Measurements from ENCODE around the gene CZIB. TPM values are rescaled to one million over a fixed set of nuclear protein-coding genes. Genes with fewer than 3 reads are reported as not detected.
A peak's percentile ranks its signal among the peaks of the same experiment; 100 is the strongest.

CZIB gene
- total RNA-seq, 1 experiment from 2014 or later = 42.6 TPM

GRCh38 chr1:53258216-53258615 is 37.8 kb upstream of the CZIB start:
- BruUV-seq (replicated peaks) = no TSS peak
- Mint-ChIP-seq H3K27me3 (ENCODE audit: insufficient read depth, unreplicated experiment) (no peaks in the 10 kb centered on the region), H3K9me3 (ENCODE audit: unreplicated experiment) (no peaks in the 10 kb centered on the region), H3K4me1 (ENCODE audit: low read depth, unreplicated experiment) (peaks cover 28% of the 10 kb centered on the region), H3K27ac (ENCODE audit: unreplicated experiment) (peak overlapping the region; percentile 29), H3K4me3 (ENCODE audit: unreplicated experiment) (peak overlapping the region; percentile 2), H3K36me3 (ENCODE audit: insufficient read depth, unreplicated experiment) (peaks cover 6% of the 10 kb centered on the region)
- Histone ChIP-seq H3K36me3 (ENCODE audit: control insufficient read depth, insufficient read depth, low read length) (no peaks in the 10 kb centered on the region; the same call in 1 of the 2 replicates), H3K9me3 (no peaks in the 10 kb centered on the region), H3K27me3 (replicated peaks; ENCODE audit: control insufficient read depth, insufficient read depth, low read length) (no peaks in the 10 kb centered on the region), H3K4me1 (peaks cover 15% of the 10 kb centered on the region), H3K4me3 (ENCODE audit: low read depth, low read length) (no peak overlapping the region)
- intact Hi-C loops (cut with micrococcal nuclease; ENCODE audit: unreplicated experiment) = no loop called here
- ChIA-PET CTCF (interaction anchor here (0.6 kb wide), 1 partner anchor 17 kb away, joined by 3 read pairs; no protein-coding TSS in a partner anchor), POLR2A (no interaction called here)
- TF ChIP-seq, protein P1, sequence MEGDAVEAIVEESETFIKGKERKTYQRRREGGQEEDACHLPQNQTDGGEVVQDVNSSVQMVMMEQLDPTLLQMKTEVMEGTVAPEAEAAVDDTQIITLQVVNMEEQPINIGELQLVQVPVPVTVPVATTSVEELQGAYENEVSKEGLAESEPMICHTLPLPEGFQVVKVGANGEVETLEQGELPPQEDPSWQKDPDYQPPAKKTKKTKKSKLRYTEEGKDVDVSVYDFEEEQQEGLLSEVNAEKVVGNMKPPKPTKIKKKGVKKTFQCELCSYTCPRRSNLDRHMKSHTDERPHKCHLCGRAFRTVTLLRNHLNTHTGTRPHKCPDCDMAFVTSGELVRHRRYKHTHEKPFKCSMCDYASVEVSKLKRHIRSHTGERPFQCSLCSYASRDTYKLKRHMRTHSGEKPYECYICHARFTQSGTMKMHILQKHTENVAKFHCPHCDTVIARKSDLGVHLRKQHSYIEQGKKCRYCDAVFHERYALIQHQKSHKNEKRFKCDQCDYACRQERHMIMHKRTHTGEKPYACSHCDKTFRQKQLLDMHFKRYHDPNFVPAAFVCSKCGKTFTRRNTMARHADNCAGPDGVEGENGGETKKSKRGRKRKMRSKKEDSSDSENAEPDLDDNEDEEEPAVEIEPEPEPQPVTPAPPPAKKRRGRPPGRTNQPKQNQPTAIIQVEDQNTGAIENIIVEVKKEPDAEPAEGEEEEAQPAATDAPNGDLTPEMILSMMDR (IDR thresholded peaks at IDR 0.05; ENCODE audit: insufficient read depth in 1 of 2, low read depth in 1 of 2, low read length in 1 of 2, severe bottlenecking in 1 of 2, unreplicated experiment in 1 of 2) = no peak
- no peak for DNase-seq

DNA sequence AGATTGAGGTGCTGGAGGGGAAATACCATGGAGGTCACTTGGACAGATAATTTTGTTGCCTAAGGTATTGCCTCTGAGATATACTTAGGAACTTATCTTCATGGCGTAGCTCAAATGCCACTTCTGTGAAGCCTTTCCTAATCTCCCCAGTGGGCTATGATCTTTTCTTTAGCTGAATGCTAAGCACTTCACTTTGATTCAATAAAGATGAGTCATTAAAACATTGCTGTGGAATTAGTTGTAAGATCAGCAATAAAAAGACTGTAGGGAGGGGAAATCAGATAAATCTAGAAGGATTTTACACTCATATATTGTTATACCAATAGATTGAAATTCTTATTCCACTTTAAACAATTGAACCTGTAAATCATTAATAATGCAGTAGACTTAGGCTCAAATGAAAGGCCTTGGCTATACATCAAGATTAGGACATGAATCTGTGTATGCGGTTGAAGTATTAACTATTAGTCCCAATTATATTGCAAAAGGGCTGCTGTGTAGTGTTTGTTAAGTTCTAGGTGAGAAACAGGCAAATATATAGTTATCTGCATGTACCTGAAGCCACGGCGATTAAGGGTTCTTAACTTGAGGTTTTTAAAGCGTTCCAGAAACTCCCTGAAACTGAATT is 37.1 kb upstream of the CZIB start:
- Mint-ChIP-seq H3K9me3 (ENCODE audit: unreplicated experiment) (no peaks in the 10 kb centered on the region), H3K27me3 (ENCODE audit: insufficient read depth, unreplicated experiment) (no peaks in the 10 kb centered on the region), H3K4me1 (ENCODE audit: low read depth, unreplicated experiment) (peaks cover 28% of the 10 kb centered on the region), H3K4me3 (ENCODE audit: unreplicated experiment) (peak overlapping the region; percentile 9), H3K27ac (ENCODE audit: unreplicated experiment) (peak overlapping the region; percentile 29), H3K36me3 (ENCODE audit: insufficient read depth, unreplicated experiment) (peaks cover 6% of the 10 kb centered on the region)
- Histone ChIP-seq H3K4me3 (ENCODE audit: low read depth, low read length) (no peak overlapping the region), H3K9me3 (no peaks in the 10 kb centered on the region), H3K36me3 (ENCODE audit: control insufficient read depth, insufficient read depth, low read length) (no peaks in the 10 kb centered on the region; the same call in 1 of the 2 replicates), H3K27me3 (replicated peaks; ENCODE audit: control insufficient read depth, insufficient read depth, low read length) (no peaks in the 10 kb centered on the region), H3K4me1 (peaks cover 15% of the 10 kb centered on the region)
- intact Hi-C loops (cut with micrococcal nuclease; ENCODE audit: unreplicated experiment) = no loop called here
- POLR2A ChIA-PET = interaction anchor here (0.7 kb wide), 1 partner anchor 19 kb away, joined by 3 read pairs; the partner anchor contains the start of gene MAGOH
- TF ChIP-seq, protein P1 (IDR thresholded peaks at IDR 0.05; ENCODE audit: insufficient read depth in 1 of 2, low read depth in 1 of 2, low read length in 1 of 2, severe bottlenecking in 1 of 2, unreplicated experiment in 1 of 2) = no peak
- BruUV-seq (replicated peaks) = no TSS peak
- CTCF ChIA-PET = interaction anchor here (0.6 kb wide), 1 partner anchor 16 kb away, joined by 3 read pairs; no protein-coding TSS in a partner anchor
- no peak for DNase-seq

- peaks cover 28% of the 10 kb centered on the region for H3K4me1 Mint-ChIP-seq (ENCODE audit: low read depth, unreplicated experiment)
- TF ChIP-seq, protein P1 (IDR thresholded peaks at IDR 0.05; ENCODE audit: insufficient read depth in 1 of 2, low read depth in 1 of 2, low read length in 1 of 2, severe bottlenecking in 1 of 2, unreplicated experiment in 1 of 2) = no peak
- Histone ChIP-seq H3K9me3 (no peaks in the 10 kb centered on the region), H3K36me3 (ENCODE audit: control insufficient read depth, insufficient read depth, low read length) (no peaks in the 10 kb centered on the region; the same call in 1 of the 2 replicates), H3K4me3 (ENCODE audit: low read depth, low read length) (no peak overlapping the region), H3K4me1 (peaks cover 15% of the 10 kb centered on the region), H3K27me3 (replicated peaks; ENCODE audit: control insufficient read depth, insufficient read depth, low read length) (no peaks in the 10 kb centered on the region)
- H3K27ac Mint-ChIP-seq (ENCODE audit: unreplicated experiment) = peak overlapping the region; percentile 23
- CTCF ChIA-PET = no interaction called here
- intact Hi-C loops (cut with micrococcal nuclease; ENCODE audit: unreplicated experiment) = no loop called here
- peaks cover 6% of the 10 kb centered on the region for H3K36me3 Mint-ChIP-seq (ENCODE audit: insufficient read depth, unreplicated experiment)
- H3K27me3 Mint-ChIP-seq (ENCODE audit: insufficient read depth, unreplicated experiment) = no peaks in the 10 kb centered on the region
- H3K9me3 Mint-ChIP-seq (ENCODE audit: unreplicated experiment) = no peaks in the 10 kb centered on the region
- BruUV-seq (replicated peaks) = no TSS peak
- H3K4me3 Mint-ChIP-seq (ENCODE audit: unreplicated experiment) = peak overlapping the region; percentile 9
- DNase-seq = no peak
- POLR2A ChIA-PET = interaction anchor here (0.7 kb wide), 1 partner anchor 19 kb away, joined by 3 read pairs; the partner anchor contains the start of gene MAGOH
These were observed 36.3 kb upstream of the CZIB start for GRCh38 chr1:53256511-53257453.
